Activated B cell treated with CpG ODN at 0.5 μM for 24 hours (primary cell): ENCODE data around the gene CHST8. TPM values are rescaled to one million over a fixed set of nuclear protein-coding genes. Genes with fewer than 3 reads are reported as not detected.

Source experiments
- ATAC-seq: fragments of 200-7000 bp; cut with Tn5 transposase; one replicate; pipeline ENCODE4 v1.10.0; 2021; ENCODE audit warnings: low read depth, mild to moderate bottlenecking, moderate library complexity
- CTCF ChIA-PET: fragments of 350-600 bp; sonication (Branson Sonifier 250); formaldehyde crosslinking; loops from one replicate; lab custom pipeline; 2021; ENCODE audit warnings: antibody characterized with exemption; lab: Charles Lee
- POLR2A ChIA-PET: fragments of 350-600 bp; sonication (Branson Sonifier 250); formaldehyde crosslinking; loops from one replicate; lab custom pipeline; 2021; ENCODE audit warnings: antibody characterized with exemption; lab: Charles Lee
- DNase-seq: peaks from one replicate; pipeline ENCODE4 v3.0.0; 2022
- H3K27ac Mint-ChIP-seq: one replicate; pipeline ENCODE4 v1.8.0; 2020; ENCODE audit warnings: mixed read lengths
- H3K27me3 Mint-ChIP-seq: one replicate; pipeline ENCODE4 v1.8.0; 2021; ENCODE audit warnings: mixed read lengths
- H3K36me3 Mint-ChIP-seq: one replicate; pipeline ENCODE4 v1.8.0; 2021; ENCODE audit warnings: low read depth, mixed read lengths
- H3K4me1 Mint-ChIP-seq: one replicate; pipeline ENCODE4 v1.8.0; 2021; ENCODE audit warnings: mixed read lengths
- H3K4me3 Mint-ChIP-seq: one replicate; pipeline ENCODE4 v1.8.0; 2020; ENCODE audit warnings: mild to moderate bottlenecking, mixed read lengths
- H3K9me3 Mint-ChIP-seq: one replicate; pipeline ENCODE4 v1.8.0; 2020; ENCODE audit warnings: mixed read lengths
- intact Hi-C: fragments of 100-400 bp; cut with micrococcal nuclease; formaldehyde crosslinking; loops from one replicate; pipeline ENCODE4 v1.15.1; 2024
- total RNA-seq: library from RNA; stranded (reverse); gene quantifications from 2 replicates; pipeline ENCODE4 v1.2.3, GENCODE V29; 2022
- TF ChIP-seq, protein P1 (sequence below): fragments of 200-600 bp; IDR thresholded peaks from one replicate; pipeline ENCODE4 v1.8.0; 2022; ENCODE audit warnings: antibody characterized with exemption, mild to moderate bottlenecking

The CHST8 gene
- total RNA-seq, 1 donor from 2014 or later, result not detected

DNA sequence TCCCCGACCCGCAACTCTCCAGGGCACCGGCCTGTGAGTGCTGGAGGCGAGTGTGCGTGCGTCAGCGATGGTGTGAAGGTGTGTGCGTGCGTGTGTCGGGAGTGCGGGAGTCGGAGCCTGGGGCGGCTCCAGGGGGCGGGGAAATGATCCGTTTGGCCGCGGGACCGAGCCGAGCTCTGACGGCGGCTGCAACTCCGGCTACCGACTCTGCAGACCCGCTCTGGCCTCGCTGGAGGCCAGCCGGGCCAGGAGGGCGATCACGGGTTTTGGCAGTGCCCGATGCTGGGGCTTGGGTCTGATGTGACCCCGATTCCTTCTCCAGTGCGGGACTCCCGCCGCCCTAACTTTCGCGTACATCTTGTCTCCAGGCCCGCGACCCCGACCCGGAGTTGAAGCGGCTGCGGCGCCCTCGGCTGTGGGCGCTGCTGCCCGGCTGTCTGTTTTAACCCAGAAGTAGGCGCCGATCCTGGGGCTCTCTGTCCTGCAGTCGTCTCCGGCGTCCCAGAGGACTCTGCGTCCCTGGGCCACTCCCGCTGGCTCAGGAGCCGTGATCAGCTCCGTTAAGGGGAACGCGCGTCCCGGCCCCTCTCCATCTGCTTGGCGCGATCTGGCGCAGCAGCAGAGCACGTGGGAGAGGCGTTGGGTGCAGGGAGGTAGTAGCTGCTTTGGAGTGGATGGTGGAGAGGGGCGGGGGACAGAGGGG is 1.2 kb downstream of the CHST8 start:
- DNase-seq, result no peak
- no peaks in the 10 kb centered on the region for H3K4me1 Mint-ChIP-seq
- no peaks in the 10 kb centered on the region for H3K36me3 Mint-ChIP-seq
- no peak overlapping the region for H3K27ac Mint-ChIP-seq
- no peak for ATAC-seq
- ChIA-PET CTCF (no interaction called here), POLR2A (no interaction called here)
- intact Hi-C loops, result no loop called here
- no peaks in the 10 kb centered on the region for H3K9me3 Mint-ChIP-seq
- no peak overlapping the region for H3K4me3 Mint-ChIP-seq
- TF ChIP-seq, protein P1, sequence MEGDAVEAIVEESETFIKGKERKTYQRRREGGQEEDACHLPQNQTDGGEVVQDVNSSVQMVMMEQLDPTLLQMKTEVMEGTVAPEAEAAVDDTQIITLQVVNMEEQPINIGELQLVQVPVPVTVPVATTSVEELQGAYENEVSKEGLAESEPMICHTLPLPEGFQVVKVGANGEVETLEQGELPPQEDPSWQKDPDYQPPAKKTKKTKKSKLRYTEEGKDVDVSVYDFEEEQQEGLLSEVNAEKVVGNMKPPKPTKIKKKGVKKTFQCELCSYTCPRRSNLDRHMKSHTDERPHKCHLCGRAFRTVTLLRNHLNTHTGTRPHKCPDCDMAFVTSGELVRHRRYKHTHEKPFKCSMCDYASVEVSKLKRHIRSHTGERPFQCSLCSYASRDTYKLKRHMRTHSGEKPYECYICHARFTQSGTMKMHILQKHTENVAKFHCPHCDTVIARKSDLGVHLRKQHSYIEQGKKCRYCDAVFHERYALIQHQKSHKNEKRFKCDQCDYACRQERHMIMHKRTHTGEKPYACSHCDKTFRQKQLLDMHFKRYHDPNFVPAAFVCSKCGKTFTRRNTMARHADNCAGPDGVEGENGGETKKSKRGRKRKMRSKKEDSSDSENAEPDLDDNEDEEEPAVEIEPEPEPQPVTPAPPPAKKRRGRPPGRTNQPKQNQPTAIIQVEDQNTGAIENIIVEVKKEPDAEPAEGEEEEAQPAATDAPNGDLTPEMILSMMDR, result no peak
- peaks cover 33% of the 10 kb centered on the region for H3K27me3 Mint-ChIP-seq

- no peaks in the 10 kb centered on the region for H3K4me1 Mint-ChIP-seq
- ChIA-PET CTCF (no interaction called here), POLR2A (no interaction called here)
- H3K4me3 Mint-ChIP-seq, result no peak overlapping the region
- H3K36me3 Mint-ChIP-seq, result no peaks in the 10 kb centered on the region
- intact Hi-C loops, result no loop called here
- no peak overlapping the region for H3K27ac Mint-ChIP-seq
- H3K9me3 Mint-ChIP-seq, result no peaks in the 10 kb centered on the region
- TF ChIP-seq, protein P1, result no peak
- ATAC-seq, result no peak
- no peak for DNase-seq
- peaks cover 38% of the 10 kb centered on the region for H3K27me3 Mint-ChIP-seq
These were observed 2.8 kb downstream of the CHST8 start for GRCh38 chr19:33624586-33624985.

- H3K4me1 Mint-ChIP-seq, result no peaks in the 10 kb centered on the region
- no peak for DNase-seq
- ChIA-PET CTCF (no interaction called here), POLR2A (no interaction called here)
- H3K27ac Mint-ChIP-seq, result no peak overlapping the region
- no peaks in the 10 kb centered on the region for H3K36me3 Mint-ChIP-seq
- TF ChIP-seq, protein P1, result no peak
- intact Hi-C loops, result no loop called here
- peaks cover 26% of the 10 kb centered on the region for H3K27me3 Mint-ChIP-seq
- ATAC-seq, result no peak
- no peak overlapping the region for H3K4me3 Mint-ChIP-seq
- H3K9me3 Mint-ChIP-seq, result no peaks in the 10 kb centered on the region
These were observed 5.8 kb downstream of the CHST8 start for GRCh38 chr19:33627526-33627925.

DNA sequence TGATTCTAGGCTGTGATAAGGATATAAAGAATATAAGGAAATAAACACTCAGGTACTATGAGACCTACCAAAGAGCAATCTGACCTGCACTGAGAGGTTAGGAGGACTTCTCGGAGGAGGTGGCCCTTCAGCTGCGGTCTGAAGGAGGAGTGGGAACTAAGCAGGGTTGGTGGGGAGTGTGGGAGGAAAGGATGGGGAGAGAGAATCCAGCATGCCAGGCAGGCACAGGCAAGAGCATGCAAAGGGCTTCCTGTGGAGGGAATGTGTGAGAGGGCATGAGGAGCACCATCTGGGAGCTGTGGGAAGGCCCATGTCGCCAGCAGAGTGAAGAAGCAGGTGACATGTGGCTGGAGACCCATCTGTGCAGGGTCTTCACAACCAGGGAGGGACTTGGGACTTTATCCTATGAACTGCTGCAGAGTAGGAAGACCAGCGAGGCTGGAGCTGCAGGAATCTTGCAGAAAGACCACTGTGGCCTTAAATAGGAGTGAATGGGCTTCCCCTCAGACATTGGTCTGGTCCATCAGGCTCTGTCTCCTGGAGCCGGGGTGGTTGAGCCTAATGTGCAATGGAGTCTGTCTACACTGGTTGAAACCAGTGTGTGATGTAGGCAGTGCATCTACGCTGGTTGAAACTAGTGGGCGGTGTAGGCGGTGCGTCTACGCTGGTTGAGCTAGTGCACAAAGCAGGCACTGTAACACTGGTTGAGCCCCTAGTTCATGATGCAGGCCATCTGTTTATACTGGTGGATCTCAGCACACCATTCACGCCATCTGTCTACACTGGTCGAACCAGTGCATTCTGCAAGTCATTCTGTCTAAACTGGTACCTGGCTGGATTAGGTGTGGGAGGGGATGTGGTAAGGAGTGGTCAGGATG is 6.4 kb downstream of the CHST8 start:
- DNase-seq (no peak), ATAC-seq (no peak)
- Mint-ChIP-seq H3K4me3 (no peak overlapping the region), H3K36me3 (no peaks in the 10 kb centered on the region), H3K4me1 (no peaks in the 10 kb centered on the region), H3K27ac (no peak overlapping the region), H3K9me3 (no peaks in the 10 kb centered on the region), H3K27me3 (peaks cover 25% of the 10 kb centered on the region)
- CTCF ChIA-PET, result no interaction called here
- POLR2A ChIA-PET, result no interaction called here
- intact Hi-C loops, result no loop called here
- TF ChIP-seq, protein P1, result no peak
